Globus pallidus (tissue), 1 donor: ENCODE data around the gene KCNK4.

Experiments
- DNase-seq: peaks from one replicate; pipeline ENCODE4 v3.0.0-alpha.2; 2015; ENCODE audit warnings: low spot score

KCNK4 gene

DNA sequence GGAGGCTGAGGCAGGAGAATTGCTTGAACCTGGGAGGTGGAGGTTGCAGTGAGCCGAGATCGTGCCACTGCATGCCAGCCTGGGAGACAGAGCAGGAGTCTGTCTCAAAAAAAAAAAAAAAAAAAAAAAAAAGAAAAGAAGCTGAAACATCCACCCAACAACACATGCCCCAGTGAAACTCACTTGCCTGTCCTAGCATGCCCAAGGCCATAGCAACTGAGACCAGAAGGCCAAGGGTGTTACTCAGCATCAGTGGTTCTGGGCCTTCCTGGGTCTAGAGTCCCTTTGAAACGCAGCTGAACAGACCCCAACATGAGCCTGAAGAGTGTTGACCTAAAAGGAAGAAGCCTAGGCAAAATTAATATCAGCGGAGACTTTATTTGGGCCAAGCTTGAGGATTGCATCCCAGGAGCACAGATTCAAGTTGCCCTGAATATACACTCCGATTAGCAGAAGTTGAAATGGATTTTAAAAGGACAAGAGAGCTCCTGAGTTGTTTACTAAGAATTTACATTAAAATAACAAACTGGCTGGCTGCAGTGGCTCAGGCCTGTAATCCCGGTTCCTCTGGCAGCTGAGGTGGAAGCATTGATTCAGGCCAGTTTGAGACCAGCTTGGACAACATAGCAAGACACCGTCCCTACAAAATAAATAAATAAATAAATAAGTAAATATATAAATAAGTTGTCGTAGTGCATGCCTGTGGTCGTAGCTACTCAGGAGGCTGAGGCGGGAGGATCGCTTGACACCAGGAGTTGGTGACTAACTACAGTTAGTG is 33.8 kb downstream of the KCNK4 start:
- DNase-seq = no peak

- no peak for DNase-seq
Measured at GRCh38 chr11:64327375-64327774, 36.3 kb downstream of the KCNK4 start.

DNA sequence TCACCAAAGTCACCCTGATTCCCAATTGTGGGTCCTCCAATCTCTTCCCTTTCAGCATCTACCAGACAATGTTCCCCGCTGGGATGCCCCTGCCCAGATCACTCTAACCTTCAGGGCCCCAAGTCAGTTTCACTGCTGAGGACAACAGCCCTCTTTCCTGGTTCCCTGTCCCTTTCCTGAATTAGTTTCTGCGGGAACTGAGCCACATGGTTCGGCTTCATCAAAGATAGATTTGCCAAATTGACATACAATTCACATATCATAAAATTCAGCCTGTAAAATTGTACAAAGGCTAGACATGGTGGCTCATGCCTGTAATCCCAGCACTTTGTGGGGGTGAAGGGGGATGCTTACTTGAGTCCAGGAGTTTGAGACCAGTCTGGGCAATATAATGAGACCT is 36.9 kb downstream of the KCNK4 start:
- DNase-seq = no peak

GRCh38 chr11:64330888-64331287 is 39.8 kb downstream of the KCNK4 start:
- DNase-seq = no peak

DNA sequence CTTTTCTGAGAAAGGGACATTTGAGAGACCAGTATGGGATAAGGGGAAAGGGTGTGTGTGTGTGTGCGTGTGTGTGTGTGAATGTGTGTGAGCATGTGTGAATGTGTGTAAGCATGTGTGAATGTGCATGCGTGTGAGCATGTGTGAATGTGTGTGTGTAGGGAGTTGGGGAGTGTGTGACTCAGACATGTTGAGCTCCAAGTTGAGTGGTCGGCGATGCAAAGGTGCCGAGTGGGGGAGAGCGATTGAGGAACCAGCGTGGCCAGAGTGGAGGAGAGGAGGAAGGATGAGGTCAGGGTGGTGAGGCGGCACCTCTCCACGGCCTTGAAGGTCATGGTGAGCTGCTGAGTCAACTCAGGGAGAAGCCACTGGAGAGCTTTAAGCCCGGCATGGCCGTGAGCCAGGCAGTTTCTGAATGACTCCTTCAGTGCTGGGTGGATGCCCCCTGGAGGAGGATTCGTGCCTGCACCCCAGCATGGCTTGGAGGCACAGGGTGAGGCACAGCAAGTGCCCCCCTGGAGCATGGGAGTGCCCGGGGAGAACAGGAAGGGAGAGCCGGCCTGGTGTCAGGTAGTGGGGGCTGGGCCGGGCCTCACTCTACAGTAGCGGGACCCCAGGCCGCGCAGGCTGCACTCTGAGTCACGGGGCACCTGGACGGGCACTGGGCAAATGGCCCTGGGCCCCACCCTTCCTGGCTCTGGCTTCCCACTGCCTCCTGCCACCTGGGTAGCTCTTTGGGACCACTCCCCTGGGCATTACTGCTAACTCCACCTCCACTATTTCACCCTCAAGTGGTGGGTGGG is 40.7 kb downstream of the KCNK4 start:
- no peak for DNase-seq

- no peak for DNase-seq
Measured at GRCh38 chr11:64333556-64333955, 42.5 kb downstream of the KCNK4 start.

DNA sequence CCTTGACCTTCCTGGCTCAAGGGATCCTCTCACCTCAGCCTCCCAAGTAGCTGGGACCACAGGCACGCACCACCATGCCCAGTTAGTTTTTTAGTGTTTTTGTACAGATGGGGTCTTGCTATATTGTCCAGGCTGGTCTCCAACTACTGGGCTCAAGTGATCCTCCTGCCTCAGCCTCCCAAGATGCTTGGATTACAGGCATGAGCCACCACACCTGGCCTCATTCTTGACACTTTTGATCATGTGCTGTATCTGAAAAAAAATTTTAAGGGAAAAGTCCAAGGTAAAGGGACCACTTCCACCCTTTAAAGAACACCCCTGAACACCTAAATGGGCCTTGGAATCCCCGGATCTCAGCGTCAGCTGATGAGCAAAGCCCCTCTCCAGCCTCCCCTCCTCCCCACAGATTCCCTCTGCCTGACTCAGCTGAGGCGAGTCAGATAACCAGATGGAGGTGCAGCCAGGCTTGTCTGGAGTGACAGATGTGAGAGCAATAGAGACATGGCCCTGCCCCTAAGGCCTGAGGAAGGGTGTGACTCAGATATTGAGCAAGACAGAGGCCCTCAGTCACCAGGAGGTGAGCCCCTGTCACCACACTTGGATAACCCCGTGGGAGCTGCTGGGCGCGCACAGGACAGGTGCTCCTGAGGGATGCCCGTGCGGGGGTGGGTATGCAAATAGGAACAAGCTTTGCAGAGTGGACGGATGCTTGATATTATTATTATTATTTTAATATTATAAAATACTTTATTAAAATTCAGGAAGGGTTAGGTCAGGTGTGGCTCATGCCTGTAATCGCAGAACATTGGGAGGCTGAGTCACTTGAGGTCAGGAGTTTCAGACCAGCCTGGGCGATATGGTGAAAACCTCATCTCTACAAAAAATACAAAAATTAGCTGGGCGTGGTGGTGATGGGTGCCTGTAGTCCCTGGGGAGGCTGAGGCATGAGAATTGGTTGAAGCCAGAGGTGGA is 43.9 kb downstream of the KCNK4 start:
- no peak for DNase-seq

DNA sequence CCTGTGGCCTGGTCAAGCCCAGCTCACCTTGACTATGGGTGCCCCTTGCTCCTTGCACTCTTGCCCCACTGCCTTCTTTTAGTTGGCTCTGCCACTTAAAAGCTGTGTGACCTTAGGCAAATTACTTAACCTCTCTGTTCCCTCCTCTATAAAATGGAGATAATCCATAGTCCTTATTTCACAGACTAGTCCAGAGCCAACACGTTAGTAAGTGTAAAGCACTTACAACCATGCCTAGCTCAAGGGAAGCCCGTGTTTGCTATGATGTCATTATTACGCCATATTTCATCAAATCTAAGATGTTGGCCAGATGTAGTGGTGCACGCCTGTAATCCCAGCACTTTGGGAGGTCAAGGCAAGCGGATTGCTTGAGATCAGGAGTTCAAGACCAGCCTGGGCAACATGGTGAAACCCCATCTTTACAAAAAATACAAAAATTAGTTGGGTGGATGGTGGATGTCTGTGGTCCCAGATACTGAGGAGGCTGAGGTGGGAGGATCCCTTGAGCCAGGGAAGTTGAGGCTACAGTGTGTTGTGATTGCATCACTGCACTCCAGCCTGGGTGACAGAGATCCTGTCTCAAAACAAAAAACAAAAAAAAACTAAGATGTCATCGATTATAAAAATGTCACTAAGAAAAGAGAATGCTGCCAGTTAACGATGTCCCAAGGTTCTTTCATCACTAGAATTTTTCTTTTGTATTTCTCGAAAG is 46.6 kb downstream of the KCNK4 start:
- no peak for DNase-seq

GRCh38 chr11:64338716-64339115 is 47.6 kb downstream of the KCNK4 start:
- DNase-seq = no peak

DNA sequence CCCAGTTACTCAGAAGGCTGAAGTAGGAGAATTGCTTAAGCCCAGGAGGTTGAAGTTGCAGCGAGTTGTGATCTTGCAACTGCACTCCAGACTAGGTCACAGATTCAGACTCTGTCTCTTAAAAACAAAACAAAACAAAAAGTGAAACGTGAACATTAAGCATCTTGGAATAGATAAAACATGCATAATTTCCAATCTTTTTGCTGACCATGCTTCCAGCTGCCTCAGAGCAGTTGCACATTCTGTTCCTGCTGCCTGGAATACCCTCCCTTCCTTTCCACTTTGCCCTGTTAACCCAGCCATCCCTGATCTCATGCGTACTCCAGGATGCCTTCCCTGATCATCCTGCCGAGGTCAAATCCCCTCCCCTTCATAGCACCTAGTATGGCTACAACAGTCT is 48.2 kb downstream of the KCNK4 start:
- DNase-seq = no peak

DNA sequence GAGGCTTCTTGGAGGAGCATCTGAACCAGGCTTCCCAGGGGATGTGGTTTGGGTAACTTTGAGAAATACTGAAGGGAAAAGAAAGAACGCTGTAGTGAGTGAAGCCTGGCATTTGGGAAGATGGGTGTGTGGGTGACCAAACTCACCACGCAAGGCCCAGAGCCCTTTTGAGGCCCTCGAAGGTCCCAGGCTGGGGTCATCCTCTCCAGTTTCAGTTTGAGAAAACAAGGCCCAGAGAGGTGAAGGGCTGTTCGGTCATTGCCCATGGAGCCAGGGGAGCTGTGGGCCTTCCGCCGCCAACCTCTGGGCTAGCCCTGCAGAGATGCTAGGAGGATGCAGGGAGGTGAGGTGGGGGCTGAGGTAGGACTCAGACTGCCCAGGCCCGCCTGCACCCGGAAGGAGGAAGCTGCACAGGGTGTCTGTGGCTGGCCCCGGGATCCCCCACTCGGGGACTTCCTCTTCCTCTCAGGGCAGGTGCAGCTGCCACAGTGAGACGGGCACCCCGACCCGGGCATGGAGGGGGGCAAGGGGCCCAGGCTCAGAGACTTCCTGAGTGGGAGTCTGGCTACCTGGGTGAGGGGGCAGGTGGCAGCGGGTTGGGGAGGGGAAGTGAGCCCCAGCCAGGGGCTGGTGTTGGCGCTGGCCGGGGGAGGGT is 48.8 kb downstream of the KCNK4 start, which contains the start of gene CCDC88B:
TSS of gene CCDC88B (plus strand) at position 451 of the 655 bp plus-strand sequence. CDS start at position 514, 63 bp downstream.
- no peak for DNase-seq

DNA sequence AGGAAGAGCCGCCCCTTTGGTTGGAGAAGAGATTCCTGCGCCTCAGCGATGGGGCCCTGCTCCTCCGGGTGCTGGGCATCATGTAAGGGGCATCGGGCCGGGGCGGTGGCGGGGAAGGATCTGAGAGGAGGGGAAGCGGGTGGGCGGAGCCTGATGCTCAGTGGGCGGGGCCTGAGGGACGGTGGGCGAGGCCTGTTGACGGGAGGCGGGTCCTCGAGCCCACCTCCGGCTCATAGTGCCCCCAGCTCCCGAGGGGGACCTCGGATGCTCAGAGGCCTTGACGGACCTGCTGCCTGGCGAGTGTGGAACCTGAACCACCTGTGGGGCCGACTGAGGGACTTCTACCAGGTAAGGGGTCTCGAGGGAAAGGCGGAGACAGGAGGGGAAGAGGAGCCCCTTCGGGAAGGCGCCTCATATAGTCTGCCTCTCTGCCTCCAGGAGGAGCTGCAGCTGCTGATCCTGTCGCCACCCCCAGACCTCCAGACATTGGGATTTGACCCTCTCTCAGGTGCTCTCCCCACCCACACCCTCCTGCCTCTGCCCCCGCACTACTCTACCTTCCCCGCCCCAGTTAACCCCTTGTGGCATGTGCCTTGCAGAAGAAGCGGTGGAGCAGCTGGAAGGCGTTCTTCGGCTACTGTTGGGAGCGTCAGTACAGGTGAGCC is 49.7 kb downstream of the KCNK4 start:
- no peak for DNase-seq

DNA sequence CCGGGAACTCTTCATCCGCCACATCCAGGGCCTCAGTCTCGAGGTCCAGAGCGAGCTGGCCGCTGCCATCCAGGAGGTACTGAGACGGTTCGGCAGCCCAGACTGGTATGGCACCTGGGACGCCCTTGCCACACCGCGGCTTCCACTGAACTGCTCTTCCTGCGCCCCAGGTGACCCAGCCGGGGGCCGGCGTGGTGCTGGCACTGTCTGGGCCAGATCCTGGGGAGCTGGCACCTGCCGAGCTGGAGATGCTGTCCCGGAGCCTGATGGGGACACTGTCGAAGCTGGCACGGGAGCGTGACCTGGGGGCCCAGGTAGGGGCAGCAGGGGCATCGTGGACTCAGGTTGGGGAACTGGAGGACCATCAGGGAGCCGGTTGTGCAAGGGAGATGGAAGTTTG is 50.3 kb downstream of the KCNK4 start:
- DNase-seq = no peak

- DNase-seq = peak; percentile 66
Measured at GRCh38 chr11:64341851-64342791, 51.0 kb downstream of the KCNK4 start.

- DNase-seq = no peak
Measured at GRCh38 chr11:64342869-64343745, 52.0 kb downstream of the KCNK4 start.

GRCh38 chr11:64343767-64344559 is 52.9 kb downstream of the KCNK4 start:
- DNase-seq = no peak

GRCh38 chr11:64344787-64345186 is 53.7 kb downstream of the KCNK4 start:
- DNase-seq = no peak
